SK-N-MC (cell line): Measurements from ENCODE around the gene TMEM163.

Experiments used
- EZH2 ChIP-seq: fragments of 200-600 bp; sonication (generic); IDR thresholded peaks from one replicate; pipeline ENCODE4 v1.6.1; 2017; ENCODE audit warnings: antibody characterized with exemption
- POLR2AphosphoS5 ChIP-seq: IDR thresholded peaks from 2 replicates; pipeline ENCODE4 v1.6.1; 2012; ENCODE audit warnings: mild to moderate bottlenecking, low read depth, low read length, borderline replicate concordance

GRCh38 chr2:134642938-134643337 lies 75.9 kb downstream of the TMEM163 start:
- TF ChIP-seq POLR2AphosphoS5 (no peak), EZH2 (no peak)
